ENCODE data around the gene MAP3K5. TPM values are rescaled to one million over a fixed set of nuclear protein-coding genes. Genes with fewer than 3 reads are reported as not detected.

Gene MAP3K5
- total RNA-seq, 1 experiment from 2014 or later: 2.1 TPM

DNA sequence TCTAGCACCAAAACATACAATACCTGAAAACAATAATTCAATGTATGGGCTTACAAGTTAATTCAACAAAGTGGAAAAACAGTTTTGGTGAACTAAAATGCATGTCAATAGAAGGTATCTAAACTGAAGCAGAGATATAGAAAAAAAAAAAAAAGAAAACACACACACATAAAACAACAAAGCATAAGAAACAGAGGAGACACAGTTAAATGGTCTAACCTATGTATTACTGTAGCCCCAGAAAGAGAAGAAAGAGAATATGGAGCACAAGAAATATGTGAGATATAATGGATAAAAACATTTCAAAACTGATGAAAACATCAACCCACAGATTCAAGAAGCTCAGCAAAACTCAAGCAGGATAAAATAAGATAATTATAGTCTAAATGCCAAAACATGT is 118.7 kb downstream of the MAP3K5 start:
- no TSS peak for BruUV-seq (replicated peaks)
- Histone ChIP-seq H3K36me3 (ENCODE audit: control insufficient read depth, insufficient read depth, low read length) (no peaks in the 10 kb centered on the region), H3K9me3 (no peaks in the 10 kb centered on the region), H3K4me3 (ENCODE audit: low read depth, low read length) (no peak overlapping the region), H3K4me1 (peaks cover 6% of the 10 kb centered on the region), H3K27me3 (replicated peaks; ENCODE audit: control insufficient read depth, insufficient read depth, low read length) (no peaks in the 10 kb centered on the region)
- ChIA-PET POLR2A (no interaction called here), CTCF (no interaction called here)
- no peak for DNase-seq
- Mint-ChIP-seq H3K9me3 (ENCODE audit: unreplicated experiment) (no peaks in the 10 kb centered on the region), H3K27me3 (ENCODE audit: insufficient read depth, unreplicated experiment) (peaks cover 3% of the 10 kb centered on the region), H3K27ac (ENCODE audit: unreplicated experiment) (no peak overlapping the region), H3K4me1 (ENCODE audit: low read depth, unreplicated experiment) (peaks cover 6% of the 10 kb centered on the region), H3K4me3 (ENCODE audit: unreplicated experiment) (no peak overlapping the region), H3K36me3 (ENCODE audit: insufficient read depth, unreplicated experiment) (no peaks in the 10 kb centered on the region)
- intact Hi-C loops (cut with micrococcal nuclease; ENCODE audit: unreplicated experiment): no loop called here
- no peak for TF ChIP-seq CTCF (IDR thresholded peaks at IDR 0.05; ENCODE audit: insufficient read depth in 1 of 2, low read depth in 1 of 2, low read length in 1 of 2, severe bottlenecking in 1 of 2, unreplicated experiment in 1 of 2)

- Histone ChIP-seq H3K4me1 (no peaks in the 10 kb centered on the region), H3K36me3 (ENCODE audit: control insufficient read depth, insufficient read depth, low read length) (no peaks in the 10 kb centered on the region), H3K27me3 (replicated peaks; ENCODE audit: control insufficient read depth, insufficient read depth, low read length) (no peaks in the 10 kb centered on the region), H3K4me3 (ENCODE audit: low read depth, low read length) (no peak overlapping the region), H3K9me3 (no peaks in the 10 kb centered on the region)
- DNase-seq: no peak
- Mint-ChIP-seq H3K4me3 (ENCODE audit: unreplicated experiment) (no peak overlapping the region), H3K27me3 (ENCODE audit: insufficient read depth, unreplicated experiment) (peaks cover 3% of the 10 kb centered on the region), H3K36me3 (ENCODE audit: insufficient read depth, unreplicated experiment) (no peaks in the 10 kb centered on the region), H3K4me1 (ENCODE audit: low read depth, unreplicated experiment) (peaks cover 6% of the 10 kb centered on the region), H3K9me3 (ENCODE audit: unreplicated experiment) (no peaks in the 10 kb centered on the region), H3K27ac (ENCODE audit: unreplicated experiment) (no peak overlapping the region)
- no peak for TF ChIP-seq CTCF (IDR thresholded peaks at IDR 0.05; ENCODE audit: insufficient read depth in 1 of 2, low read depth in 1 of 2, low read length in 1 of 2, severe bottlenecking in 1 of 2, unreplicated experiment in 1 of 2)
- POLR2A ChIA-PET: no interaction called here
- CTCF ChIA-PET: interaction anchor here (0.8 kb wide), 1 partner anchor 120 kb away, joined by 3 read pairs; the partner anchor contains the start of gene MAP3K5
- intact Hi-C loops (cut with micrococcal nuclease; ENCODE audit: unreplicated experiment): no loop called here
- no TSS peak for BruUV-seq (replicated peaks)
These were observed 120.1 kb downstream of the MAP3K5 start for GRCh38 chr6:136672144-136672543.

DNA sequence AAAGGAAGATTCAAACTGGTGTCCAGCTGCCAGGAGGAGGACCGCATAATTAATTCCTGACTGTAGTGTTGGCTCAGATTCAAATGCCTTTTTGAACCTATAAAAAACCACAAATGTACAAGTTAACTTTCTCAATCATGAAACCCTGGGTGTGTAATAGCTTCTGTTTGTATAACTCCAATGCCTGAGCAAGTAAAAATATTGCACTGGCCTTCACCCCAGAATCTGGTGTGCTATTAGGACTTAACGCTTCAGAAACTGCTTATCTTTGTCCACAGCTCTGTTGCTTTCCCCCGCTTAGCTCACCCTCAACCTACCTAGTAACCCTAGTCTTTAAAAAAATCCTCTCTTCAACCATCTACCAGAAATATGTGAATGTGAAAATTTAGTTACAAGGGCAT is 123.0 kb downstream of the MAP3K5 start:
- Mint-ChIP-seq H3K27ac (ENCODE audit: unreplicated experiment) (no peak overlapping the region), H3K9me3 (ENCODE audit: unreplicated experiment) (no peaks in the 10 kb centered on the region), H3K4me3 (ENCODE audit: unreplicated experiment) (no peak overlapping the region), H3K36me3 (ENCODE audit: insufficient read depth, unreplicated experiment) (no peaks in the 10 kb centered on the region), H3K4me1 (ENCODE audit: low read depth, unreplicated experiment) (peaks cover 6% of the 10 kb centered on the region), H3K27me3 (ENCODE audit: insufficient read depth, unreplicated experiment) (peaks cover 3% of the 10 kb centered on the region)
- H3K36me3 ChIP-seq (ENCODE audit: control insufficient read depth, insufficient read depth, low read length): no peaks in the 10 kb centered on the region
- no peak for DNase-seq
- no peak overlapping the region for H3K4me3 ChIP-seq (ENCODE audit: low read depth, low read length)
- CTCF ChIA-PET: no interaction called here
- intact Hi-C loops (cut with micrococcal nuclease; ENCODE audit: unreplicated experiment): no loop called here
- no peaks in the 10 kb centered on the region for H3K27me3 ChIP-seq (replicated peaks; ENCODE audit: control insufficient read depth, insufficient read depth, low read length)
- no peaks in the 10 kb centered on the region for H3K9me3 ChIP-seq
- BruUV-seq (replicated peaks): no TSS peak
- POLR2A ChIA-PET: no interaction called here
- no peak for TF ChIP-seq CTCF (IDR thresholded peaks at IDR 0.05; ENCODE audit: insufficient read depth in 1 of 2, low read depth in 1 of 2, low read length in 1 of 2, severe bottlenecking in 1 of 2, unreplicated experiment in 1 of 2)
- H3K4me1 ChIP-seq: no peaks in the 10 kb centered on the region
